ENCODE data around the gene STOM.
A peak's percentile ranks its signal among the peaks of the same experiment; 100 is the strongest.

DNA sequence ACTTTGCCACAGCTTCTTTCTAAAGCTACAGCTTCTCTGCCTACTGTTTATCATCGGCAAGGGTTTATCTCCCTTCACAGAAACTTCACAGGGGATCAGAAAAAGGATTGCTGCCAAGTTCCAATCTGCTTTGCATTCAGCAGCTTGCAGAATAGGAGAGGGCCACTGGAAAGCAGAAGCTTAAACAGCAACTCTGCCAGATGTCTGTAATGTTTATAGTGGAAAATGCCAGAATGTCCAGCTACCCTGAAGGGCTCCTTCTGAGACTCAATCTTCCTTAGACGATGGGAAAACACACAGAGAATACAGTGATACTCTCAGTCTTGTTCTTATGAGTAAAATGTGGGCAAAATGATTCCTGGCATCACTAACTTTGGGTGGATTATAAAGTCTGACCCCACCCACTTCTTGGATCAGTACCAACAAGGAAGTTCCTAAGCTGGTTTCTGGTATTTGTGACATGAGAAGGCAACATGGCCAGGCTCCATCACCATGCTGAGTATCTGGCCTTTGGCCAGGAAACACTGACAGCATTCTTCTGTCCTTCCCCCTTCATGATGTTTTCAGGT lies 19.0 kb downstream of the STOM start:
- no peak for TF ChIP-seq POLR2A (IDR thresholded peaks at IDR 0.05)
- TF ChIP-seq POLR2AphosphoS5 (IDR thresholded peaks at IDR 0.05) = peak; percentile 45 to 85 (median 61)

Data from stomach (tissue), 4 donors.